ENCODE measurements around the gene EML5.

Gene EML5

GRCh38 chr14:88584451-88584850, 208.3 kb downstream of the EML5 start:
- no peak overlapping the region for H3K27ac ChIP-seq
- TF ChIP-seq ZFX (IDR thresholded peaks at IDR 0.05; ENCODE audit: borderline replicate concordance) = no peak
- no peak for TF ChIP-seq CTCF (IDR thresholded peaks at IDR 0.05)

DNA sequence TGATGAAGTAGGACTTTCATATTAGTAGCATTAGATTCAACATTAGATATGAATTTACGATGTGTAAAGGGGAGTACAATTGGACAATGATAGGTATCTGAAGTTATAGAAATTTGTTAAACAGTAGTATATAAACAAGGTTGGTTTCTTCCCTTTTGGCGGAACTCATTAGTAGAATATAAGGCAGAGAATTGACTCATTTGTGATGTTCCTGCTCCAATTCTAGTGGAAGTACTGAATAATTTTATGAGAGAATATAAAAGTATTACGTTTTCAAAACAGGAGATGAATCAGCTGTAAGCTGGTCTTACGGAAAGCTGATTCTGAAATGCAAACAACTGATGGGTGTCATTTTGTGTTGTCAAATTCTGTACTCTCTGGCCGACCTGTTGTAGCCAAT, 216.5 kb downstream of the EML5 start:
- TF ChIP-seq CTCF (IDR thresholded peaks at IDR 0.05) (no peak), ZFX (IDR thresholded peaks at IDR 0.05; ENCODE audit: borderline replicate concordance) (no peak)

GRCh38 chr14:88572117-88572516, 220.6 kb downstream of the EML5 start:
- no peak overlapping the region for H3K27ac ChIP-seq
- TF ChIP-seq CTCF (IDR thresholded peaks at IDR 0.05) = no peak
- TF ChIP-seq ZFX (IDR thresholded peaks at IDR 0.05; ENCODE audit: borderline replicate concordance) = no peak

More for the DNA sequence above, 216.5 kb downstream of the EML5 start:
- H3K27ac ChIP-seq = no peak overlapping the region

- no peak overlapping the region for H3K27ac ChIP-seq
- TF ChIP-seq ZFX (IDR thresholded peaks at IDR 0.05; ENCODE audit: borderline replicate concordance) (no peak), CTCF (IDR thresholded peaks at IDR 0.05) (no peak)
These were observed 224.6 kb downstream of the EML5 start for GRCh38 chr14:88568196-88568595.

DNA sequence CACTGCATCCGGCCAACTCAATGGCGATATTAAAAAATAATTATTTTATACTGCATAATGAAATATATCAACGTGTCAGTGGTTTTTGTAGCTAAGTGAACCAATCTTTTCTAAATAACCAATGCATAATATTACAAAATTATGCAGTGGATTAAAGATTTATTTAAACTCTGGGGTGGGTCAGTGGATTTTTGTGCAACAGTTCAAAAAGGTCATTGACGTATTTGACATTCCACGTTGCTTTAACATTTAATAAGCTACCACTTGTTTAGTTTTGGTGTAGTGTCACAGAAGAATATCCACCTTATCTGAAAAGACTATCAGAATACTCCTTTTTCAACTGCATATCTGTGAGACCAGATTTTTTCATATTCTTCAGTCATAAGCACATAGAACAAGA, 227.3 kb downstream of the EML5 start:
- no peak overlapping the region for H3K27ac ChIP-seq
- no peak for TF ChIP-seq CTCF (IDR thresholded peaks at IDR 0.05)
- no peak for TF ChIP-seq ZFX (IDR thresholded peaks at IDR 0.05; ENCODE audit: borderline replicate concordance)

DNA sequence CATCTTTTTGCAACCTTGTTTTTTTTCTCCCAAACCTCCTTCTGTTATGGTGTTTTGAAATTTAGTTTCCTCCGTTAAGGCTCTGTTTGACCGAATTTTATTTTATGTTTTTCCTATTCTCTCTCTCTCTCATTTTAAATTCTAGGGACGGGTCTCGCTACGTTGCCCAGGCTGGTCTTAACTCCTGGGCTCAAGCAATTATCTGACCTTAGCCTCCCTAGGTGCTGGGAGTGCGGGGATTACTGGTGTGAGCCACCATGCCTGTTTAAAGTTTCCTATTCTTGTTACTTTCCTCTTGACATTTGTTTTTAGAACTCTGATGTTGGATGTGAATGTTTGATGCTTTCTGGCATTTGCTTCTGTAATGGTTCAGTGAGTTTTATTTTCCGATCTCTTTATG, 228.9 kb downstream of the EML5 start:
- TF ChIP-seq ZFX (IDR thresholded peaks at IDR 0.05; ENCODE audit: borderline replicate concordance) (no peak), CTCF (IDR thresholded peaks at IDR 0.05) (no peak)
- H3K27ac ChIP-seq = peak overlapping the region; percentile 72; the same call in 1 of the 2 replicates

- peak within 1 kb of the TSS; percentile 72 for H3K27ac ChIP-seq
- TF ChIP-seq ZFX (IDR thresholded peaks at IDR 0.05; ENCODE audit: borderline replicate concordance) (no peak), CTCF (IDR thresholded peaks at IDR 0.05) (peak; percentile 2; the same call in 1 of the 2 replicates)
These were observed 229.7 kb downstream of the EML5 start, which contains the start of gene ZC3H14 for GRCh38 chr14:88562831-88563686. ZC3H14 (plus strand) TSS chr14:88563037; CDS start chr14:88563134, 97 bp downstream.
